Measurements from ENCODE around the gene PROCA1. TPM values are rescaled to one million over a fixed set of nuclear protein-coding genes. Genes with fewer than 3 reads are reported as not detected.
A peak's percentile ranks its signal among the peaks of the same experiment; 100 is the strongest.

Gene PROCA1
- total and polyA plus RNA-seq, 2 of the 8 experiments (the other 6 are each of a cell fraction or from before 2014, with no cell fraction given) = 21.2 to 26.3 TPM

GRCh38 chr17:28748852-28749515 is 37.3 kb upstream of the PROCA1 start:
- Histone ChIP-seq H4K5ac (ENCODE audit: insufficient read length, low read depth, low read length) (no peak overlapping the region), H3K9ac (replicated peaks in 1 of 4; ENCODE audit: extremely low read depth in 1 of 4, low read depth in 3 of 4, low read length in 3 of 4) (no peak overlapping the region; a peak in 1 of 7 replicates), H3K36me3 (ENCODE audit: control insufficient read depth in 2 of 4, insufficient read depth in 4 of 4, low read length in 3 of 4) (peaks cover 30 to 56% (median 33%) of the 10 kb centered on the region in 4 experiments), H3K4ac (replicated peaks; ENCODE audit: insufficient read length, low read depth, low read length) (no peak overlapping the region), H2BK120ac (replicated peaks; ENCODE audit: low read depth, low read length) (no peak overlapping the region), H3K4me2 (ENCODE audit: insufficient read depth in 1 of 2, low read depth in 2 of 2, low read length in 2 of 2) (no peak overlapping the region), H3K79me2 (ENCODE audit: control insufficient read depth in 1 of 2, insufficient read depth in 2 of 2, low read length in 2 of 2) (peaks cover 19 to 44% of the 10 kb centered on the region in 2 experiments), H3K23me2 (ENCODE audit: low read depth, low read length) (peaks cover 20% of the 10 kb centered on the region), H3K4me3 (ENCODE audit: extremely low read depth in 1 of 4, insufficient read depth in 2 of 4, low read depth in 3 of 4, low read length in 4 of 4) (no peak overlapping the region), H3K27ac (ENCODE audit: low read depth, low read length) (peak overlapping the region; percentile 6; the same call in 1 of the 2 replicates), H3K56ac (replicated peaks; ENCODE audit: insufficient read length, low read depth, low read length) (no peak overlapping the region), H2BK20ac (ENCODE audit: low read length) (no peak overlapping the region), H2AK5ac (ENCODE audit: low read depth, low read length) (no peak overlapping the region), H2BK5ac (ENCODE audit: low read depth, low read length) (peak overlapping the region; percentile 4; the same call in 1 of the 2 replicates), H2BK12ac (ENCODE audit: low read depth, low read length) (no peak overlapping the region), H3K23ac (ENCODE audit: insufficient read length) (no peak overlapping the region), H3K4me1 (replicated peaks in 1 of 4; ENCODE audit: control insufficient read depth in 3 of 4, insufficient read depth in 4 of 4, low read length in 3 of 4) (peaks cover 0 to 30% (median 24%) of the 10 kb centered on the region in 4 experiments; a peak in 6 of 7 replicates), H3K27me3 (replicated peaks in 1 of 4; ENCODE audit: control insufficient read depth in 3 of 4, extremely low read depth in 1 of 4, insufficient read depth in 3 of 4, low read length in 3 of 4) (no peaks in the 10 kb centered on the region), H3K9me3 (ENCODE audit: insufficient read depth in 2 of 2, low read depth in 1 of 2, low read length in 1 of 2) (no peaks in the 10 kb centered on the region), H4K20me1 (replicated peaks in 1 of 2; ENCODE audit: control insufficient read depth in 1 of 2, insufficient read depth in 2 of 2, low read length in 2 of 2) (peaks cover 30 to 34% of the 10 kb centered on the region in 2 experiments), H4K91ac (replicated peaks; ENCODE audit: insufficient read length, low read length) (no peak overlapping the region), H4K8ac (ENCODE audit: extremely low read depth, insufficient read depth, low read length) (no peak overlapping the region), H3K79me1 (ENCODE audit: low read depth, low read length) (peaks cover 14% of the 10 kb centered on the region), H2AFZ (ENCODE audit: low read length) (no peak overlapping the region), H3K14ac (ENCODE audit: insufficient read length) (no peak overlapping the region), H2BK15ac (ENCODE audit: low read length) (no peak overlapping the region), H3K18ac (ENCODE audit: extremely low read depth, low read length) (no peak overlapping the region)
- FAIRE-seq (no peak), DNase-seq (ENCODE audit: low read depth in 1 of 2, low spot score in 2 of 2) (no peak)
- TF ChIP-seq JUND (IDR thresholded peaks at IDR 0.05; ENCODE audit: low read length) = no peak
- no peak for TF ChIP-seq TEAD4 (IDR thresholded peaks at IDR 0.05; ENCODE audit: low read depth, low read length)
- TF ChIP-seq SP2 (IDR thresholded peaks at IDR 0.05; ENCODE audit: low read length) = no peak
- no peak for TF ChIP-seq JUN (IDR thresholded peaks at IDR 0.05; ENCODE audit: low read depth, low read length)
- no peak for TF ChIP-seq TCF12 (IDR thresholded peaks at IDR 0.05; ENCODE audit: low read depth, low read length)
- TF ChIP-seq TAF1 (IDR thresholded peaks at IDR 0.05; ENCODE audit: low read depth, low read length) = no peak
- TF ChIP-seq KDM5A (IDR thresholded peaks at IDR 0.05; ENCODE audit: low read length) = no peak
- no peak for TF ChIP-seq SP1 (IDR thresholded peaks at IDR 0.05; ENCODE audit: low read depth, low read length)
- TF ChIP-seq POLR2A (IDR thresholded peaks at IDR 0.05; ENCODE audit: control extremely low read depth in 1 of 2, low read depth in 2 of 2, low read length in 2 of 2) = peak in 1 of 2 experiments; percentile 34; a peak in 1 of 3 replicates
- CTCF ChIA-PET (ENCODE audit: partially characterized antibody) = interaction anchor here (0.8 to 11.7 kb wide), 15 partner anchors 14 to 396 kb away, joined by 3 to 316 read pairs (median 5); partner anchors contain the start of genes NEK8, RPL23A and TLCD1
- POLR2A ChIA-PET (ENCODE audit: partially characterized antibody) = interaction anchor here (0.8 to 15.3 kb wide), 13 partner anchors 9 to 153 kb away, joined by 3 to 813 read pairs (median 5); partner anchors contain the start of genes FAM222B, NEK8, PROCA1 and RAB34
- 96% methylated on average over 18 of the region's 18 CpGs; no CpG with 5 or more reads in 1 of the 2 experiments for WGBS, 2 experiments (ENCODE audit: extremely low coverage in 1 of 2, insufficient coverage in 1 of 2, insufficient read length in 1 of 2, insufficient replicate concordance in 2 of 2, low coverage in 1 of 2, low lambda C conversion rate in 2 of 2, missing lambda C conversion rate in 1 of 2)
